Right renal pelvis (tissue), 4 donors: Measurements from ENCODE around the gene ARID4B. TPM values are rescaled to one million over a fixed set of nuclear protein-coding genes. Genes with fewer than 3 reads are reported as not detected.
A peak's percentile ranks its signal among the peaks of the same experiment; 100 is the strongest.

Experiments used
- DNase-seq, 4 donors: peaks; one replicate each; pipeline ENCODE4 v3.0.0-alpha.2; 2013; ENCODE audit warnings: low read depth in 4 of 4, low spot score in 3 of 4, missing footprints in 1 of 4
- polyA plus RNA-seq, 4 donors: library from polyadenylated mRNA; unstranded; fragments of 120-200 nt; gene quantifications; one replicate each; pipeline ENCODE4 v1.2.1, GENCODE V29; 2013; ENCODE audit not compliant: insufficient read length in 4 of 4

ARID4B gene
- polyA plus RNA-seq, 4 donors: 45.3 to 55.6 (median 50.3) TPM

DNA sequence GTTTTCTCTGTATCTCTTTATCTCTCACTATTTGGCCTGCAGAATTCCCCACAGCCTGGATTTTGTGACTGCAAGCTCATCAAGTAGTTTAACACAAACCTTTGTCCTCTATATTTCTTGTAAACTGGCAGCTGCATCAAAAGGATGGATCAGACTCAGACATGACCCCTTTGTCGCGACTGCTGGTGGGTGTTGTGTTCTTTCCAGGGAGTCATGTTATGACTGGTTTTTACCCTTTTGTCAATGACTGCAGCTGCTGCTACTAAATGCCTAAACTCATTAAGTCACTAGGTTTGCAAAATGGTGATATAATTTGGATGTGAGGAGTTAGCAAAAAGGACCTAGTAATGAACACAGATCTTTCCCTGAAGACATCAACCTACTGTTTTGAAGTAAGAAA lies 189.2 kb downstream of the ARID4B start:
- DNase-seq: no peak

DNA sequence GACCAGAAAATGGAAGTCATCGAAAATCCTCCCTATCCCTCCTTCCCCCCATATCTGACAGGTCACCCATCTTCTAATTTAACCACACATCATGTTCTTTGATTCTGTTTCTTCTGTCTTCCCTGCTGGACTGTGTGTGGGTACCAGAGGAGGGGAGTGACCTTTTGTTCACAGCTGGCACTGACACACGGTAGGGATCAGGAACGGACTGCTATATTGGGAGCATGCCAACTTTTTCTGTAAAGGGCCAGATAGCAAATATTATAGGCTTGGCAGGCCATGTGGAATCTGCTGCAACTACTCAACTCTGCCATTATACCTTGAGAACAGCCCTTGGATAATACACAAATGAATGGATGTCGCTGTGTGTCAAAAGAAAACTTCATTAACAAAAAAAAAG lies 191.9 kb downstream of the ARID4B start:
- DNase-seq: no peak

DNA sequence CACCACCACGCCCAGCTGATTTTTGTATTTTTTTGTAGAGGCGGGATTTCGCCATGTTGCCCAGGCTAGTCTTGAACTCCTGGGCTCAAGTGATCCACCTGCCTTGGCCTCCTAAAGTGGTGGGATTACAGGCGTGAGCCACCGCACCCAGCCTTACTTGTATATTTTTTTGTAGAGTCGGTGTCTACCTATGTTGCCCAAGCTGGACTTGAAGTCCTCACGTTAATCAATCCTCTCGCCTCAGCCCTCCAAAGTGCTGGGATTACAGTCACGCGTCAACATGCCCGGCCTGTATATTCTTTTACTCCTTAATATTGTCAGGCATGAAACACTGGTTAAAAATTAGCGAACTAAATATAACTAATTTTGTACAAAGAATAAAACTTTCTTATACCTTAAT lies 193.8 kb downstream of the ARID4B start:
- DNase-seq: no peak

DNA sequence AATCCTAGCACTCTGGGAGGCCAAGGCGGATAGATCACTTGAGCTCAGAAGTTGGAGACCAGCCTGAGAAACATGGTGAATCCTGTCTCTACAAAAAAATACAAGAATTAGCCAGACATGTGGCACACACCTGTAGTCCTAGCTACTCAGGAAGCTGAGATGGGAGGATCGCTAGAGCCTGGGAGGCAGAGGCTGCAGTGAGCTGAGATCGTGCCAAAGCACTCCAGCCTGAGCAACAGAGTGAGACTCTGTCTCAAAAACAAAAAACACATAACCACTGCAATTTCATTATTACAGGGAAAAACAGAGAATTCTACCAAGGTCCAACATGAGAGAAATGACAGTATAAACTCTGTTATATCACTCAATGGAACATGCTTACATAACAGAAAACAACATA lies 194.9 kb downstream of the ARID4B start:
- DNase-seq: no peak

DNA sequence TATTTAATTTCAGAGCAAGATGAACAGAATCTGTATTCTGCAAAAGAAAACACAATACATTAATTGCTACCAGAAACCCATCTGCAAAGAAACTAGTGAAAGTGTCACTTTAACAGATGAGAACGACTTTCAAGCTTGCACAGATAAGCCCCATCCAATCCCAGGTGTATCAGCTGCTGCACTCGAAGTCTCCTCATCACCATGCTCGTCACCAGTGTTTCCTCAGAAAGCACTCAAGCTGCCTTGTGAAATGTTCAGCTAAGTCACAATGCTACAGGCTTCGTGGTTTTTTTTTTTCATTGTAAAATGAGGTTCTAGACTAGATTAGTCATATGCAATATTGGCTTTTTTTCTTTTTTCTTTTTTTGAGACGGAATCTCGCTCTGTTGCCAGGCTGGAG lies 196.0 kb downstream of the ARID4B start:
- no peak for DNase-seq

DNA sequence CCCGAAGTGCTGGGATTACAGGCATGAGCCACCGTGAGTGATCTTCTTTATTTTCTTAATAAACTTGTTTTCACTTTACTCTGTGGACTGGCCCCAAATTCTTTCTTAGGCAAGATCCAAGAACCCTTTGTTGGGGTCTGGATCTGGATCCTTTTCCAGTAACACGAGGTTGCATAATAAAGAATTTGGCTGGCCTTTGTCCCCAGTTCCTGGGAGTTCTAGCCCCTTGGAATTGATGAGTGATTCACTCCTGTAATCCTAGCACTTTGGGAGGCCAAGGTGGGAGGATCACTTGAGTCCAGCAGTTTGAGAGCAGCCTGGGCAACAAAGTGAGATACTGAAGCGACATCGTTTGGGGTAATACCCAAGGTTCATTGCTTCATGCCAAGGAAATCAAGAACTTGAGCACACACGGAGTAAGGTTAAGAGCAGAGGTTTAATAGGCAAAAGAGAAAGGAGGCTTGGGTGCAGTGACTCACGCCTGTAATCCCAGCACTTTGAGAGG lies 197.2 kb downstream of the ARID4B start:
- DNase-seq: no peak

DNA sequence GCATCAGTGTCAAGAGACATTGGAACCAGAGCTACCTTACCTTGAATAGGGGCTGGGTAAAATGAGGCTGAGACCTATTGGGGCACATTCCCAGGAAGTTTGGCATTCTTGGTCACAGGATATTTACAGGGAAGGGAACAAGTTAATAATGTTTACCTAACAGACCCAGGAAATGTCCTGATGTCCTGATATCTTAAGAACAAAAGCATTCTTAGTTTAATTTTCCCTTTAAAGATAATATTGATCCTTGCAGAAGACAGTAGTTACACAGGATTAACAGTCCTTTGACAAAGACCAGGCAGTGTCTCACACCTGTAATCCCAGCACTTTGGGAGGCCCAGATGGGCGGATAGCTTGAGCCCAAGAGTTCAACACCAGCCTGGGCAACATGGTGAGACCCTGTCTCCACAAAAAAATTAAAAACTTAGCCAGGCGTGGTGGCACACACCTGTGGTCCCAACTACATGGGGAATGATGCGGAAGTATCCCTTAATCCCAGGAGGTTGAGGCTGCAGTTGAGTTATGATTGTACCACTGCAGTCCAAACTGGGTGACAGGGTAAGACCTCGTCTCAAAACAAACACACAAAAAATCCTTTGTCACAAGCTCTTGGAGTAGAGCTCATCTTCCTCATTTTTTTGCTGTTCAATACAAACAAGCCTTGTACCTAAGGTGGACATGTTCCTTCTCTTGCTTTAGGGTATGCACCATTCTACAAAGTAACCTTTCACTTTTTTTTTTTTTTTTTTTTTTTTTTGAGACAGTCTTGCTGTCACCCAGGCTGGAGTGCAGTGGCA lies 198.0 kb downstream of the ARID4B start:
- DNase-seq: no peak

DNA sequence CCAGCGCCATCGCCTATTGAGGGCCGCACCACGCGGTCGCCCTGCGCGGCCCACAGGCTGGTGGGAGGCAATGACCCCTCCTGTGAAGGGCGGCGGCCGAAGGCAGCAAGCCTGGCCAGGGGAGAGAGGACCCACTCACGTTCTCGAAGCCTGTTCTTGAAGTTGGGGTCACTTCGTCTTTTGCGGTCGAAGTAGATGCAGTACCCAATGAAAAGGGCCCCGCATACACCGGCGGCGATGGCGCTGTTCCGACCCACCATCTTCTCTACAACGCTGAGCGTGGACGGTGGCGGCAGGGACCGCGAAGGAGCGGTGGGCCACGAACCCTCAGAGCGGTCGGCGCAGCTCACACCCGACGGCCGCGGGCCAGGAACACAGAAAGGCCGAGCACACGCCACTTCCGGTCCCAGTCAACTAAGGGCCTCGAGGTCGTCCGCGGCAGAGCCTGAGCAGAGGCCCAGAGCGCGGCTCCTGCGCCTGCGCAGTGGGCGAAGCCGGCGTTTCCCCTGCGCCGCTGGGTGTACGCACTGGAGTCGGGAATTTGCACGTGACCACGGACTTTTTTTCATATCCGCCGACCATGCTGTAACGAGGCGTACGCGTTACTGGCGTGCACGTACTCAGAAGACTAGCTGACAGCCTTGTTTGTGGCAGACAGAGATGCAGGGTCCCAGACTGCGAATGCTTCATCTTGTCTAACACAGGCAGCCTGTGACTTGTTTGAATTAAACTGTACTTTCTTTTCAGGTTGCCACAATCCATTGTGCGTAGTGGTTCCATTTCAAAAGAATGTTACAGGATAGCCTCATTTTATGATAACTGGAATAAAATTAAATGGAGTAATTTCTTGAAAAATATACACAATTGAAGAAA lies 199.3 kb downstream of the ARID4B start, which contains the start of gene TOMM20:
Gene TOMM20, minus strand, starts transcription at position 382 of the 873 bp plus-strand sequence. Its CDS starts 122 bp downstream, at position 260.
- DNase-seq: peak; percentile 95 to 96 (median 96)

DNA sequence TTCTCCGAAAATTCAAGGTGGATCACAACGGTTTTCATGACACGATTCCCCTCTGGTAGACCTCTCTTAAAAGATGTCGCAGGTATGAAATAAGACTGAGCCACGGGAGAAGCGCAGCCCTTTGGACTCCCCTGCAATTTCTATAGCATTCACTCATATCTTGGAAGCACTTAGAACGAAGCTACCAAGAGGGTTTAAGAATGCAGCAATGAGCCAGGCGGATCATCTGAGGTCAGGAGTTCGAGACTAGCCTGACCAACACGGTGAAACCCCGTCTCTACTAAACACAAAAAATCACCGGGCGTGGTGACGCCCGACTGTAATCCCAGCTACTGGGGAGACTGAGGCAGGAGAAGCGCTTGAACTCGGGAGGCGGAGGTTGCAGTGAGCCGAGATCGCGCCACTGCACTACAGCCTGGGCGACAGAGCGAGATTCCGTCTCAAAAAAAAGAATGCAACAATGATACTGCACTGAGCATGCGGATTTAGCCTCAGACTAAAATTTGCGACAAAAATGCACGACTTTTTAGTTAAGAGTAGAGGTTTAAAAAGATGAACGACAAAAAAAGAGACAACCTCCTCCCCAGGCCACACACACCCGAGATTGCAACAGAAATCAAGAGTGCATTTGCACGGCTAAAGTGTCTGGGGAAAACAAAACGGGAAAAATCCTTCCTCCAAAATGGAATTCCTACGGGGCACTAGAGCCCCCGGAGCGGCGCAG lies 200.1 kb downstream of the ARID4B start:
- no peak for DNase-seq

DNA sequence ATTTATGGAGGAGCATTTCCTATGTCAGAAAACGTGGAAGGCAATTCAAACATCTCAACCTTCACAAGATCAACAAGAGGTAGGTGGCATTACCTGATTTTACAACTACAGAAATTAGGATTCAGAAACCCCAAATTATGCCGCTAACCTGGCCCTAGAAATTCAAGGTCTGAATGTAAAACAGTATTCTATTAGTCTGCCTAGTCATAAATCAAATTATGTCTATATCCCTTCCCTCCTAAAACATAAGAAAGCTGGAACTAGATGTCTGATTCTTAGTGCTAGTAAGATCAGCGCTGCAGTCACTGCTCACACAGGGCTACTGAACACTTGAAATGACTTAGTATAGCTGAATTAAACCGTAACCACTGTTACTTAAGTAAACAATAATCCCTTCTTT lies 200.8 kb downstream of the ARID4B start:
- DNase-seq: no peak

DNA sequence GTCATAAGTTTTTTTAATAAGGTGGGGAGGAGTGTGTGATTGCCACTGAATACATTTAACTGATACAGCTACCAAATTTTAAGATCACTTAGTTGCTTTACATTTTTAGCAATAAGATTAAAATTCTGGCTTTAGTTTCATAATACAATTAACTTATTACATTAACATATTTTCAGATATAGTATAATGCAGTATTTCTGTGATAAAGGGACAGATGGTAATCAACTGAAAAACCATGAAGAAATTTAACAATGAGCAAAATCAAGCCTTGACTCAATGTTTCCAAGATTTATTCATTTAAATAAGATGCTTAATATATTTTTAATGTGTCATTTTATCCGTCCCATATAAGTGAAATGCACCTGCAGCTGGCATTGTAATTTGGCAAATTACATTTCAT lies 203.3 kb downstream of the ARID4B start:
- DNase-seq: no peak

DNA sequence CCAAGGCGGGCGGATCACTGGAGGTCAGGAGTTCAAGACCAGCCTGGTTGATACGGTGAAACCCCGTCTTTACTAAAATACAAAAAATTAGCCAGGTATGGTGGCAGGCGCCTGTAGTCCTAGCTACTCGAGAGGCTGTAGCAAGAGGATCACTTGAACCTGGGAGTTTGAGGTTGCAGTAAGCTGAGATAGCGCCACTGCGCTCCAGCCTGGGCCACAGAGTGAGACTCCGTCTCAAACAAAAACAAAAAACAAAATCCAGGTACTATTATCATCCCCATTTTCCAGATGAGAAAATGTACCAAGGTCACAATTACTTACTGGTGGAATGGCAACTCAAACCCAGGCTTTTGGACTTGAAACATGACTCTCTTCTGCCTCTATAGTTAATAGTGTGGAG lies 203.9 kb downstream of the ARID4B start:
- no peak for DNase-seq

DNA sequence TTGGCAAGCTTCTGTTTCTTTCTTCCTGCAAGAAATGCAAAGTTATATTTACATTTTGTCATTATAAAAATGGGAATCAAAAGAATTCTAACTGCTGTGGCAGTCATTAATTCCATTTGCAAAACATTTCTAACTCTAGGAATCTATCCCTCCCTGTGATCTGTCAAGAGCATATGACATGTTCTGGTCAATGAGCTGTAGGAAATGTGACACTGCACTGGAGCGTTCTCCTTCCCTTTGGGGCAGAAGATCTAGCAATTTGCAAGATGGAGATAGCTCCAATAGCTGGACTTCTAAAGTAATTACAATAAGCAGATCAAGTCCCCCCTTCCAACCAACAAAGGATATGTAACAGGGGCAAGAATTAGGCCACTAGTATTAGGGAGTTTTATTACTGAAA lies 205.6 kb downstream of the ARID4B start:
- no peak for DNase-seq

Other genes with a start within 250 kb of the ARID4B start
- gene TOMM20, start 199.3 kb downstream of the ARID4B start, polyA plus RNA-seq: 100 to 1,000 TPM; 215 to 232 (median 225) TPM
- 10 to 100 TPM; 68.7 to 88.6 (median 82.6) TPM for gene RBM34, start 166.9 kb downstream of the ARID4B start, polyA plus RNA-seq
- gene GGPS1, start 391 bp upstream of the ARID4B start, polyA plus RNA-seq: 10 to 100 TPM; 51.8 to 73.9 (median 65.9) TPM
- gene TBCE, start 39.2 kb upstream of the ARID4B start, polyA plus RNA-seq: 10 to 100 TPM; 45.3 to 63.8 (median 59.1) TPM
- gene B3GALNT2, start 176.3 kb upstream of the ARID4B start, polyA plus RNA-seq: 10 to 100 TPM; 17.7 to 21.4 (median 19.2) TPM